Panc1 (cell line): ENCODE data around the gene ALK. TPM values are rescaled to one million over a fixed set of nuclear protein-coding genes. Genes with fewer than 3 reads are reported as not detected.

ENCODE experiments used
- ATAC-seq: fragments of 200-7000 bp; cut with Tn5 transposase; 2 replicates; pipeline ENCODE4 v1.9.1; 2020; ENCODE audit warnings: mild to moderate bottlenecking, moderate library complexity
- BruUV-seq: library from RNA; stranded (reverse); fragments of 400-500 nt; replicated peaks from 2 replicates; lab custom pipeline; 2021; lab: Mats Ljungman, UMichigan
- CTCF ChIA-PET: fragments of 300-600 bp; sonication (Branson Sonifier 250); formaldehyde crosslinking; loops from one replicate; lab custom pipeline; 2022; ENCODE audit warnings: antibody characterized with exemption; lab: Charles Lee
- POLR2A ChIA-PET: fragments of 300-600 bp; sonication (Branson Sonifier 250); formaldehyde crosslinking; loops from one replicate; lab custom pipeline; 2022; ENCODE audit warnings: antibody characterized with exemption; lab: Charles Lee
- DNase-seq: peaks from one replicate; pipeline ENCODE4 v3.0.0-alpha.2; 2010; ENCODE audit warnings: low read depth, low spot score
- H3K27ac ChIP-seq: 2 replicates; pipeline ENCODE4 v1.5.1; 2011; ENCODE audit warnings: mild to moderate bottlenecking, low read length, inconsistent platforms
- H3K27me3 ChIP-seq: fragments of 200-500 bp; sonication (Bioruptor generic); 2 replicates; pipeline ENCODE4 v1.6.0; 2014; ENCODE audit warnings: low read length, inconsistent platforms; ENCODE audit not compliant: control insufficient read depth, insufficient read depth
- H3K36me3 ChIP-seq: fragments of 200-500 bp; sonication (Bioruptor generic); 2 replicates; pipeline ENCODE4 v1.5.1; 2014; ENCODE audit warnings: inconsistent platforms, mild to moderate bottlenecking, low read length, moderate library complexity; ENCODE audit not compliant: control insufficient read depth, insufficient read depth
- H3K4me1 ChIP-seq: 2 replicates; pipeline ENCODE4 v1.5.1; 2011; ENCODE audit warnings: inconsistent platforms, mild to moderate bottlenecking, low read length, moderate library complexity; ENCODE audit not compliant: control insufficient read depth, insufficient read depth
- H3K4me3 ChIP-seq, 2 experiments: 2 replicates each; pipeline ENCODE4 v1.5.1; 2011 to 2012; ENCODE audit warnings: low read depth in 2 of 2, low read length in 2 of 2, mild to moderate bottlenecking in 2 of 2, inconsistent platforms in 1 of 2, moderate library complexity in 1 of 2
- H3K9me3 ChIP-seq: fragments of 200-500 bp; sonication (Bioruptor generic); 2 replicates; pipeline ENCODE4 v1.5.1; 2014; ENCODE audit warnings: low read depth, mild to moderate bottlenecking, inconsistent platforms, low read length, moderate library complexity; ENCODE audit not compliant: control insufficient read depth, insufficient read depth
- CTCF ChIP-seq: fragments of 450-650 bp; IDR thresholded peaks from 2 replicates; pipeline ENCODE4 v1.5.1; 2017; ENCODE audit warnings: mild to moderate bottlenecking
- POLR2AphosphoS5 ChIP-seq: IDR thresholded peaks from 2 replicates; pipeline ENCODE4 v1.6.1; 2012; ENCODE audit warnings: mild to moderate bottlenecking, low read depth, low read length, moderate library complexity
- REST ChIP-seq, 2 experiments: IDR thresholded peaks; 2 replicates each; pipeline ENCODE4 v1.6.1; 2011 to 2012; ENCODE audit warnings: low read depth in 2 of 2, control low read depth in 1 of 2, low read length in 1 of 2, mild to moderate bottlenecking in 1 of 2, moderate library complexity in 1 of 2; ENCODE audit not compliant: insufficient read depth in 1 of 2
- SIN3A ChIP-seq: IDR thresholded peaks from 2 replicates; pipeline ENCODE4 v1.6.1; 2012; ENCODE audit warnings: low read depth, mild to moderate bottlenecking, low read length, moderate library complexity, borderline replicate concordance; ENCODE audit not compliant: insufficient read depth
- TCF7L2 ChIP-seq: IDR thresholded peaks from 2 replicates; pipeline ENCODE4 v1.6.1; 2011; ENCODE audit warnings: mild to moderate bottlenecking, low read depth, low read length, inconsistent platforms
- in situ Hi-C: cut with HindIII; loops from 2 replicates; pipeline ENCODE4 v1.10.0; 2016; ENCODE audit warnings: low sequenced_read_pairs, low pct_unique_long_range_greater_than_20kb
- intact Hi-C: fragments of 100-400 bp; cut with micrococcal nuclease; formaldehyde crosslinking; loops from one replicate; pipeline ENCODE4 v1.10.0; 2022; ENCODE audit not compliant: unreplicated experiment
- total RNA-seq: library from RNA; stranded (reverse); gene quantifications from one replicate; pipeline ENCODE4 v1.2.1, GENCODE V29; 2021; ENCODE audit not compliant: unreplicated experiment

Gene ALK
- total RNA-seq, 1 experiment from 2014 or later, result not detected

- ChIA-PET CTCF (interaction anchor here (0.6 kb wide), 1 partner anchor 640 kb away, joined by 4 read pairs; no protein-coding TSS in a partner anchor), POLR2A (no interaction called here)
- intact Hi-C loops, result no loop called here
- Histone ChIP-seq H3K27ac (no peak overlapping the region), H3K27me3 (peaks cover 2% of the 10 kb centered on the region; the same call in 1 of the 2 replicates), H3K4me1 (no peaks in the 10 kb centered on the region), H3K4me3 (no peak overlapping the region), H3K9me3 (no peaks in the 10 kb centered on the region), H3K36me3 (no peaks in the 10 kb centered on the region)
- in situ Hi-C loops, result no loop called here
- no peak for TF ChIP-seq SIN3A
- no peak for TF ChIP-seq CTCF
- TF ChIP-seq POLR2AphosphoS5, result no peak
- TF ChIP-seq REST (IDR thresholded peaks at IDR 0.05; ENCODE audit: insufficient read depth in 1 of 2, low read depth in 2 of 2, low read length in 1 of 2), result no peak
- no peak for TF ChIP-seq TCF7L2
- no peak for ATAC-seq
- DNase-seq, result no peak
- no TSS peak for BruUV-seq
Measured at GRCh38 chr2:29524652-29525051, 396.7 kb downstream of the ALK start.

GRCh38 chr2:29522951-29523669 lies 398.3 kb downstream of the ALK start:
- DNase-seq, result no peak
- ChIA-PET CTCF (no interaction called here), POLR2A (no interaction called here)
- in situ Hi-C loops, result no loop called here
- Histone ChIP-seq H3K27ac (no peak overlapping the region), H3K27me3 (no peaks in the 10 kb centered on the region; the same call in 1 of the 2 replicates), H3K36me3 (no peaks in the 10 kb centered on the region), H3K9me3 (no peaks in the 10 kb centered on the region), H3K4me3 (no peak overlapping the region), H3K4me1 (no peaks in the 10 kb centered on the region)
- ATAC-seq, result no peak
- intact Hi-C loops, result no loop called here
- no peak for TF ChIP-seq POLR2AphosphoS5
- TF ChIP-seq SIN3A, result no peak
- no peak for TF ChIP-seq TCF7L2
- no peak for TF ChIP-seq REST (IDR thresholded peaks at IDR 0.05; ENCODE audit: insufficient read depth in 1 of 2, low read depth in 2 of 2, low read length in 1 of 2)
- no peak for TF ChIP-seq CTCF
- BruUV-seq, result no TSS peak
